NB4 (cell line): Measurements from ENCODE around the gene LTBP1.
"Not testable (repeated sequence)": the region's sequence is repeated elsewhere in the genome, so short reads cannot be mapped to it uniquely, and the experiment has no call there.

Source experiments
- DNase-seq: peaks from one replicate; pipeline ENCODE4 v3.0.0; 2010; ENCODE audit warnings: low read depth
- H3K4me3 ChIP-seq: one replicate; pipeline ENCODE4 v1.5.1; 2011; ENCODE audit warnings: mild to moderate bottlenecking, low read depth, low read length, moderate library complexity
- MYC ChIP-seq: IDR thresholded peaks from 2 replicates; pipeline ENCODE4 v1.6.1; 2011; ENCODE audit warnings: low read depth, low read length
- POLR2A ChIP-seq: IDR thresholded peaks from 2 replicates; pipeline ENCODE4 v1.6.1; 2011; ENCODE audit warnings: mild to moderate bottlenecking; ENCODE audit not compliant: insufficient read length; ENCODE audit errors: extremely low read depth
- TF ChIP-seq, protein P1 (sequence below): IDR thresholded peaks from 2 replicates; pipeline ENCODE4 v1.6.1; 2011; ENCODE audit warnings: low read depth, low read length
- TF ChIP-seq, protein P2 (sequence below): IDR thresholded peaks from one replicate; pipeline ENCODE4 v1.5.1; 2012; ENCODE audit warnings: low read depth, low read length

LTBP1 gene

DNA sequence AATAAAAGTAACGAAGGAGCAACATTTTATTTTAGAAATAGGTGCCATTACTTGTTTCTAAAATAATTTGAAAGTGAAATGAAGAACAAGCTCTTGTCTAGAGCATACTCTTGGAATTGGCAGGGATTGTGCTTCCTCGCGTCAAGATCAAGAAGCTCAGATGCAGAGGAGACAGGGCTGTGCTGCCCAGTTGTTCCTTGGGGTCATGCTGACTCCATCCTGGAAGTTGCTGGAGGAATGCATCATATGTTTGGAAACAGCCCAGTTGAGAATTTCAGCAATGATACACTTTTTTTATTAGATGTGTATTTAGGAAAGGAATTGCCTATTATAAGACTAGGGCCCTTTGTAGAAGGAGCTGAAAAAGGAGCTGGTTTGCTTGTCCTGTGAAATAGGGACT is 17.2 kb downstream of the LTBP1 start:
- no peak for DNase-seq

DNA sequence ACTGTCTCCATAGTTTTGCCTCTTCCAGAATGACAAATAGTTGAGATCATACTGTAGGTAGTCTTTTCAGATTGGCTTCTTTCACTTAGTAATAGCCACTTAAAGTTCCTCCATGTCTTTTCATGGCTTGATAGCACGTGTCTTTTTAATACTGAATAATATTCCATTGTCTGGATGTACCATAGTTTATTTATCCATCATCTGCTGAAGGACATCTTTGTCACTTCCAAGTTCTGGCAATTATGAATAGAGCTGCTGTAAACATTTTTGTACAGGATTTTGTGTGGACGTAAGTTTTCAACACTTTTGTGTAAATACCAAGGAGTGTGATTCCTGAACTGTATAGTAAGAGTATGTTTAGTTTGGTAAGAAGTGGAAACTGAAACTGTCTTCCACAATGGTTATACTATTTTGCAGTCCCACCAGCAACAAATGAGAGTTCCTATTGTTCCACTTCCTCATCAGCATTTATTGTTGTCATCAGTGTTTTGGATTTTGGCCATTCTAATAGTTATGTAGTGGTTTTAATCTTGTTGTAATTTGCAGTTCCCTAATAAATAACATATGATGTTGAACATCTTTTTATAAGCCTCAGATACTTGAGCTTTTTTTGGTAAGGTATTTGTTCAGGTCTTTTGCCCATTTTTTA is 18.9 kb downstream of the LTBP1 start:
- TF ChIP-seq POLR2A, result no peak
- TF ChIP-seq, protein P1, sequence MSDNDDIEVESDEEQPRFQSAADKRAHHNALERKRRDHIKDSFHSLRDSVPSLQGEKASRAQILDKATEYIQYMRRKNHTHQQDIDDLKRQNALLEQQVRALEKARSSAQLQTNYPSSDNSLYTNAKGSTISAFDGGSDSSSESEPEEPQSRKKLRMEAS, result no peak
- TF ChIP-seq, protein P2, sequence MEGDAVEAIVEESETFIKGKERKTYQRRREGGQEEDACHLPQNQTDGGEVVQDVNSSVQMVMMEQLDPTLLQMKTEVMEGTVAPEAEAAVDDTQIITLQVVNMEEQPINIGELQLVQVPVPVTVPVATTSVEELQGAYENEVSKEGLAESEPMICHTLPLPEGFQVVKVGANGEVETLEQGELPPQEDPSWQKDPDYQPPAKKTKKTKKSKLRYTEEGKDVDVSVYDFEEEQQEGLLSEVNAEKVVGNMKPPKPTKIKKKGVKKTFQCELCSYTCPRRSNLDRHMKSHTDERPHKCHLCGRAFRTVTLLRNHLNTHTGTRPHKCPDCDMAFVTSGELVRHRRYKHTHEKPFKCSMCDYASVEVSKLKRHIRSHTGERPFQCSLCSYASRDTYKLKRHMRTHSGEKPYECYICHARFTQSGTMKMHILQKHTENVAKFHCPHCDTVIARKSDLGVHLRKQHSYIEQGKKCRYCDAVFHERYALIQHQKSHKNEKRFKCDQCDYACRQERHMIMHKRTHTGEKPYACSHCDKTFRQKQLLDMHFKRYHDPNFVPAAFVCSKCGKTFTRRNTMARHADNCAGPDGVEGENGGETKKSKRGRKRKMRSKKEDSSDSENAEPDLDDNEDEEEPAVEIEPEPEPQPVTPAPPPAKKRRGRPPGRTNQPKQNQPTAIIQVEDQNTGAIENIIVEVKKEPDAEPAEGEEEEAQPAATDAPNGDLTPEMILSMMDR, result no peak
- TF ChIP-seq MYC, result no peak
- H3K4me3 ChIP-seq, result no peak overlapping the region
- DNase-seq, result no peak

More for the DNA sequence above, 17.2 kb downstream of the LTBP1 start:
- TF ChIP-seq MYC (no peak), POLR2A (no peak)
- TF ChIP-seq, protein P2, result no peak
- TF ChIP-seq, protein P1, result no peak
- H3K4me3 ChIP-seq, result no peak overlapping the region

DNA sequence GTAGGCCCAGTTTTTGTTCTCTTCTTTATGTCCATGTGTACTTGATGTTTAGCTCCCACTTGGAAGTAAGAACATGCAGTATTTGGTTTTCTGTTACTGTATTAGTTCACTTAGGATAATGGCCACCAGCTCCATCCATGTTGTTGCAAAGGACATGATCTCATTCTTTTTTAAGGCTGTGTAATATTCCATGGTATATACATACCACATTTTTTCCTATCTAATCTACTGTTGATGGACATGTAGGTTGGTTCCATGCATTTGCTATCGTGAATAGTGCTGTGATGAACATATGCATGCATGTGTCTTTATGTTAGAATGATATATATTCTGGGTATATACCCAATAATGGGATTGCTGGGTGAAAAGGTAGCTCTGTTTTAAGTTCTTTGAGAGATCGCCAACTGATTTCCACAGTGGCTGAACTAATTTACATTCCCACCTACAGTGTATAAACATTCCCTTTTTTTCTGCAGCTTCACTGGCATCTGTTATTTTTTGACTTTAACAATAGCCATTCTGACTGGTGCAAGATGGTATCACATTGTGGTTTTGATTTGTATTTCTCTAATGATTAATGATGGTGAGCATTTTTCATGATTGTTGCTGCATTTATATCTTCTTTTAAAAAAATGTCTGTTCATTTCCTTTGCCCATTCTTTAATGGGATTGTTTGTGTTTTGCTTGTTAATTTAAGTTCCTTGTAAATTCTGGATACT is 22.9 kb downstream of the LTBP1 start:
- TF ChIP-seq, protein P1, result no peak
- TF ChIP-seq POLR2A (no peak), MYC (no peak)
- TF ChIP-seq, protein P2, result no peak
- no peak overlapping the region for H3K4me3 ChIP-seq
- no peak for DNase-seq

GRCh38 chr2:32973772-32974171 is 27.0 kb downstream of the LTBP1 start:
- H3K4me3 ChIP-seq, DNase-seq: not testable (repeated sequence)

DNA sequence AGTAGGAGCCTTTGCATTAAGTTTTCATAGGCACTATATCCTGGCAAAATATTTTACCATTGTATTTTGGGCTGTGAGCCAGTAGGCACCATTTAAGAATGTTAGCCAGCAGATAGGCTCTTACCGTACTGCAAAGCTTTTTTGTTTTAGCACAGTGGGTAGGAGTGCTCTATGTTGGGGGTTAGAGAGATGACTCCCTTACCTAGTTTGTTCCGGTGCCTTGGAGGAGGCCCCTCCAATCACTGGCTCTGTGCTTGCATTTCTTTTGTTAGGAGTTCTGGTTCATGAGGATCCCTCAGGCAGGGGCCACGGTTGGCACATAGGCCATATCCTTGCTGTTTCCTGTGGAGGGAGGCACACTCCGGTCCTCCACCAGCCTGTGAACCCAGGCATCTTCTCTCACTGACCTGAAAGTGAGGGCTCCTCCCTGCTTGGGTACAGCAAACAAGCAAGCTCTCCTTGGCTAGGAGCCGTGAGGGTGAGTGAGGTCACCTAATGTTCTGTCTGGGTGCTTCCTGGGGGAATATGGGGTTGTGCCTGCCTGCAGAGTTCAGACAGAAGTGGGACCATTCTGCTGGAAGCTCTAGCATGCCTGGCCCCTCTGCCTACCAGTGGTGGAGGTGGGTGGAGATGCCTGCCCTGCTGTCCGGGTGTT is 29.8 kb downstream of the LTBP1 start:
- TF ChIP-seq, protein P1, result no peak
- TF ChIP-seq POLR2A (no peak), MYC (no peak)
- TF ChIP-seq, protein P2, result no peak
- DNase-seq, result no peak
- H3K4me3 ChIP-seq, result no peak overlapping the region

DNA sequence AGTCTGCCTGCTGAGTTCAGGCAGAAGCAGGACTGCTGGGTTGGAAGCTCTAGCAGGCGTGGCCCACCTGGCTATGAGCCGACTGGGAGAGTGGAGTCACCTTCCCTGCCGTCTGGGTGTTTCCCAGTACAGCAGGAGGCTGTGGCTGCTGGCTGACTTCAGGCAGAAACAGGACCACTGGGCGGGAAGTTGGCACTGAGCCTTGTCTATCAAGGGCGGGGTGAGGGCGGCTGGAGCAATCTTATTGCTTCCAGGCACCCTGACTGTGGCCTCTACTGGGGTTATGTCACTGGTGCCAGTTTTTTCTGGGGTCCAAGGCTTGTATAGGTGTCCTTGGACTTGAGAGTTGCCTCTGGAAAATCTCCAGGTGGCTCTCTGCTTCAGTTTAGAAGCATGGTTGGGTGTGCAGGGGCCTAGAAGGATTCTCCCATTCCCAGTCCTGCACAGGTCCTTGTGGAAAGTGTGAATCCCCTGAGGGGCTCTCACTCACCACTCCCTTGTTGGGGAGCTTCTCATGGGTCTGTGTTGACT is 30.5 kb downstream of the LTBP1 start:
- no peak for DNase-seq
- TF ChIP-seq, protein P2, result no peak
- H3K4me3 ChIP-seq, result no peak overlapping the region
